ENCODE results near the gene NEUROG2. TPM values are rescaled to one million over a fixed set of nuclear protein-coding genes. Genes with fewer than 3 reads are reported as not detected.
"Not testable (repeated sequence)": the region's sequence is repeated elsewhere in the genome, so short reads cannot be mapped to it uniquely, and the experiment has no call there.

Gene NEUROG2
- total RNA-seq, 1 donor from 2014 or later, result not detected

GRCh38 chr4:112492321-112492720 lies 23.7 kb downstream of the NEUROG2 start:
- DNase-seq (ENCODE audit: low spot score), result no peak

GRCh38 chr4:112490808-112491207 lies 25.2 kb downstream of the NEUROG2 start:
- not testable (repeated sequence) for DNase-seq (ENCODE audit: low spot score)

DNA sequence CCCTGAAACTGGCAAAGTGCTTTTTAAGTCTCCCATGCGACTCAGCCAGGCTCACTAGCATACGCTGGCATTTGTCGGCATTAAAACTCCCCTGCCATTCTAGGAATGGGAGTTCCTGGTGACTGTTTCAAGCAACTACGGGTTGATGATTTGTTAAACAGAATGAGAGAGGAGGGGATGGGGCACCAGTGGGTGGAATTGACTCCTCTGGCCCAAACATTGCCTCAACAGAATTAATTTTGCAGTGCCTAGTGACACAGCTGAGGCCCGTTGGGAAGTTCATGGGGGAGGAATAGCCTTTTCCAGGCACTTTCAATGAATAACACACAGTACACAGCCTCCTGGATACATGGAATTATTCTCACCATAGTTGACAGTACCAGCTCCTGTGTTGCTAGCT lies 30.1 kb downstream of the NEUROG2 start:
- no peak for DNase-seq (ENCODE audit: low spot score)

DNA sequence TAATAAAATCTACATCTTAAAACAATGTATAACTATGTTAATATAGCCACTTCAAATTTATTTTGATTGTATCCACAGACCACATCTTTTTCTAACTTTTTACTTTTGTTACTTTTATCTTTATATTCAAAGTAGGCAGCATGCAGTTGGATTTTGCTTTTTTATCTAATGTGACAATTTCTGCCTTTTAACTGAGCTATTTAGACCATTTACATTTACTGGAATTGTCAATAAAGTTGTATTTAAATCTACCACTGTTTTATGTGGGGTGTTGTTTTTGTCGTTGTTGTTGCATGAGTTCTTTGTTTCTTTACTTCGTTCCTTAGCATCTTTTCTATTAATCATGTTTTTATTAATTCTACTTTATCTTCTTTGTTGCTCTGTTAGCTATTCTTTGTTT lies 42.0 kb downstream of the NEUROG2 start:
- DNase-seq (ENCODE audit: low spot score), result no peak

DNA sequence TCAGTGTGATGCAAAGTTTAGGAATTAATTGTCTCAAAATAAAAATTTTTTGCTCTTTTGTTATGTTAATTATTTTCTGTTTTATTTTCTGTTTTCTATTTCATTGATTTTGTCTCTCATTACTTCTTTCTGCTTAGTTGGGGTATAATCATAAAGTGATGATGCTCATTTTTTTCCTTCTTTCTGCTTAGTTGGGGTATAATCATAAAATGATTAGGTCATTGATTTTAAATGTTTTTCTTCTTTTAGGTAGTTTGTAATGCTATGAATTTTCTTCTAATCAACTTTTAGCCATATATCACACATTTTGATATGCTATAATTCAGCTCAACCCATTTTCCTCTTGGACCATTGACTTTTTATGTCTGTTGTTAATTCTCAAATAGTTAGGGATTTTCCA lies 43.7 kb downstream of the NEUROG2 start:
- no peak for DNase-seq (ENCODE audit: low spot score)

Other genes starting within 250 kb of the NEUROG2 start
- gene TIFA, start 230.3 kb downstream of the NEUROG2 start, total RNA-seq, result 5.9 TPM
- 29.0 TPM for gene ALPK1, start 218.8 kb downstream of the NEUROG2 start, total RNA-seq
- 2.2 TPM for gene ZGRF1, start 120.7 kb upstream of the NEUROG2 start, total RNA-seq
- 36.0 TPM for gene LARP7, start 121.0 kb upstream of the NEUROG2 start, total RNA-seq

Data from mesenteric fat pad (tissue), 1 donor.